Endothelial cell of umbilical vein (primary cell): ENCODE data around the gene ZMIZ1. TPM values are rescaled to one million over a fixed set of nuclear protein-coding genes. Genes with fewer than 3 reads are reported as not detected.

Source experiments
- BruUV-seq: library from RNA; stranded (reverse); fragments of 400-500 nt; replicated peaks from 2 replicates; lab custom pipeline; 2021; lab: Mats Ljungman, UMichigan
- CTCF ChIA-PET: fragments of 300-600, 350-600 bp; sonication (Branson Sonifier 250); formaldehyde crosslinking; loops from one replicate; lab custom pipeline; 2021; ENCODE audit warnings: antibody characterized with exemption, inconsistent platforms; lab: Charles Lee
- POLR2A ChIA-PET: fragments of 300-600, 350-600 bp; sonication (Branson Sonifier 250); formaldehyde crosslinking; loops from one replicate; lab custom pipeline; 2021; ENCODE audit warnings: antibody characterized with exemption, inconsistent platforms; lab: Charles Lee
- DNase-seq: peaks from one replicate; pipeline ENCODE4 v3.0.0-alpha.2; 2011; ENCODE audit warnings: low read depth, low spot score
- FAIRE-seq: peaks from 2 replicates; lab custom pipeline; 2011; peaks lifted over from hg19 to GRCh38; lab: Jason Lieb, UNC
- H2AFZ ChIP-seq: 2 replicates; pipeline ENCODE4 v1.6.0; 2012; ENCODE audit warnings: low read depth, low read length, control low read depth, inconsistent platforms
- H3K27ac ChIP-seq: 2 replicates; pipeline ENCODE4 v1.5.1; 2011; ENCODE audit warnings: low read depth, mild to moderate bottlenecking, control low read depth, low read length, moderate library complexity; ENCODE audit not compliant: insufficient read depth
- H3K27me3 ChIP-seq, 2 experiments: 2 replicates each; pipeline versions ENCODE4 v1.6.0 to v1.6.1; 2011; ENCODE audit warnings: low read length in 2 of 2, mixed read lengths in 1 of 2; ENCODE audit not compliant: control insufficient read depth in 2 of 2, insufficient read depth in 2 of 2
- H3K36me3 ChIP-seq, 2 experiments: 2 replicates in 1 of 2; 3 replicates in 1 of 2; pipeline ENCODE4 v1.5.1; 2011; ENCODE audit warnings: low read length in 2 of 2, mild to moderate bottlenecking in 1 of 2, moderate library complexity in 1 of 2; ENCODE audit not compliant: control insufficient read depth in 2 of 2, insufficient read depth in 2 of 2; ENCODE audit errors: extremely low read depth in 1 of 2
- H3K4me1 ChIP-seq: 3 replicates; pipeline ENCODE4 v1.5.1; 2011; ENCODE audit warnings: mild to moderate bottlenecking, low read length; ENCODE audit not compliant: control insufficient read depth, insufficient read depth; ENCODE audit errors: extremely low read depth
- H3K4me2 ChIP-seq: 2 replicates; pipeline ENCODE4 v1.6.1; 2011; ENCODE audit warnings: low read length, control low read depth, mixed read lengths; ENCODE audit not compliant: insufficient read depth
- H3K4me3 ChIP-seq, 3 experiments: fragments of 200-600 bp in 1 of 3; sonication (generic), shearing (Covaris generic) in 1 of 3; replicated peaks in 1 of 3; 2 replicates each; pipeline ENCODE4 v1.5.1; 2011 to 2016; ENCODE audit warnings: control low read depth in 3 of 3, low read length in 3 of 3, mild to moderate bottlenecking in 2 of 3, inconsistent platforms in 1 of 3, low read depth in 1 of 3, moderate library complexity in 1 of 3; ENCODE audit not compliant: insufficient read depth in 1 of 3
- H3K79me2 ChIP-seq: 2 replicates; pipeline ENCODE4 v1.6.0; 2012; ENCODE audit warnings: low read length, inconsistent platforms; ENCODE audit not compliant: control insufficient read depth, insufficient read depth
- H3K9ac ChIP-seq: replicated peaks from 2 replicates; pipeline ENCODE3; 2011; ENCODE audit warnings: low read length, control low read depth; ENCODE audit not compliant: insufficient read depth; ENCODE audit errors: extremely low read depth
- H3K9me1 ChIP-seq: replicated peaks from 3 replicates; pipeline ENCODE4 v1.6.0; 2011; ENCODE audit warnings: mild to moderate bottlenecking, low read length; ENCODE audit not compliant: control insufficient read depth, insufficient read depth; ENCODE audit errors: extremely low read depth
- H3K9me3 ChIP-seq: replicated peaks from 2 replicates; pipeline ENCODE4 v1.5.1; 2012; ENCODE audit warnings: low read length, inconsistent platforms; ENCODE audit not compliant: control insufficient read depth, insufficient read depth
- H4K20me1 ChIP-seq: replicated peaks from 2 replicates; pipeline ENCODE3; 2011; ENCODE audit warnings: mild to moderate bottlenecking, low read length; ENCODE audit not compliant: control insufficient read depth, insufficient read depth; ENCODE audit errors: extremely low read depth
- EZH2 ChIP-seq: IDR thresholded peaks from 2 replicates; pipeline ENCODE4 v1.6.1; 2012; ENCODE audit warnings: borderline replicate concordance, low read depth, mild to moderate bottlenecking, moderate library complexity, low read length, inconsistent platforms; ENCODE audit not compliant: severe bottlenecking
- FOS ChIP-seq: IDR thresholded peaks from 2 replicates; pipeline ENCODE4 v1.6.1; 2011; ENCODE audit warnings: mild to moderate bottlenecking, low read length, moderate library complexity, borderline replicate concordance; ENCODE audit not compliant: insufficient read depth
- GATA2 ChIP-seq: IDR thresholded peaks from 2 replicates; pipeline ENCODE4 v1.7.0; 2011; ENCODE audit warnings: low read depth, mild to moderate bottlenecking, moderate library complexity, mixed read lengths, low read length; ENCODE audit not compliant: insufficient read length, insufficient read depth
- JUN ChIP-seq: IDR thresholded peaks from 2 replicates; pipeline ENCODE4 v1.6.1; 2011; ENCODE audit warnings: borderline replicate concordance, low read depth; ENCODE audit not compliant: insufficient read length, insufficient read depth
- MAX ChIP-seq: IDR thresholded peaks from 2 replicates; pipeline ENCODE4 v1.6.1; 2011; ENCODE audit not compliant: insufficient read depth, insufficient read length
- POLR2A ChIP-seq: IDR thresholded peaks from 2 replicates; pipeline ENCODE4 v1.6.1; 2012; ENCODE audit warnings: low read depth, mild to moderate bottlenecking, control low read depth, low read length
- POLR2AphosphoS5 ChIP-seq: IDR thresholded peaks from 2 replicates; pipeline ENCODE4 v1.6.1; 2012; ENCODE audit warnings: low read depth, mild to moderate bottlenecking, control low read depth, low read length, moderate library complexity; ENCODE audit not compliant: insufficient read depth
- dilution Hi-C: fragments of 300-500 bp; cut with MboI; formaldehyde crosslinking; loops from one replicate; pipeline ENCODE4 v1.15.0; 2019; ENCODE audit warnings: low sequenced_read_pairs; ENCODE audit not compliant: extremely low pct_ligation_motif_present
- intact Hi-C: fragments of 100-400 bp; cut with micrococcal nuclease; formaldehyde crosslinking; loops from one replicate; pipeline ENCODE4 v1.10.0; 2022
- polyA plus RNA-seq, 4 experiments: library from polyadenylated mRNA; depleted of rRNA in 3 of 4; stranded (reverse) in 3 of 4; unstranded in 1 of 4; fragments of >200 nt; gene quantifications; 2 replicates each; pipeline versions ENCODE4 v1.2.1 to v1.2.3, GENCODE V29; 2011 to 2012; ENCODE audit warnings: missing spikeins in 1 of 4
- total RNA-seq: library from RNA; stranded (reverse); gene quantifications from 2 replicates; pipeline ENCODE4 v1.2.3, GENCODE V29; 2021
- TF ChIP-seq, protein P1 (sequence below), 2 donors: IDR thresholded peaks; 1 replicate in 1 of 2; 2 replicates in 1 of 2; pipeline ENCODE4 v1.5.1; 2011; ENCODE audit warnings: low read length in 2 of 2, mild to moderate bottlenecking in 2 of 2, moderate library complexity in 2 of 2, control low read depth in 1 of 2, inconsistent platforms in 1 of 2, low read depth in 1 of 2; ENCODE audit not compliant: insufficient read depth in 1 of 2; ENCODE audit errors: extremely low read depth in 1 of 2

ZMIZ1 gene
- total and polyA plus RNA-seq, 2 donors (not counting 3 experiments of a cell fraction or from before 2014, with no cell fraction given), result 12.5 to 46.7 TPM

DNA sequence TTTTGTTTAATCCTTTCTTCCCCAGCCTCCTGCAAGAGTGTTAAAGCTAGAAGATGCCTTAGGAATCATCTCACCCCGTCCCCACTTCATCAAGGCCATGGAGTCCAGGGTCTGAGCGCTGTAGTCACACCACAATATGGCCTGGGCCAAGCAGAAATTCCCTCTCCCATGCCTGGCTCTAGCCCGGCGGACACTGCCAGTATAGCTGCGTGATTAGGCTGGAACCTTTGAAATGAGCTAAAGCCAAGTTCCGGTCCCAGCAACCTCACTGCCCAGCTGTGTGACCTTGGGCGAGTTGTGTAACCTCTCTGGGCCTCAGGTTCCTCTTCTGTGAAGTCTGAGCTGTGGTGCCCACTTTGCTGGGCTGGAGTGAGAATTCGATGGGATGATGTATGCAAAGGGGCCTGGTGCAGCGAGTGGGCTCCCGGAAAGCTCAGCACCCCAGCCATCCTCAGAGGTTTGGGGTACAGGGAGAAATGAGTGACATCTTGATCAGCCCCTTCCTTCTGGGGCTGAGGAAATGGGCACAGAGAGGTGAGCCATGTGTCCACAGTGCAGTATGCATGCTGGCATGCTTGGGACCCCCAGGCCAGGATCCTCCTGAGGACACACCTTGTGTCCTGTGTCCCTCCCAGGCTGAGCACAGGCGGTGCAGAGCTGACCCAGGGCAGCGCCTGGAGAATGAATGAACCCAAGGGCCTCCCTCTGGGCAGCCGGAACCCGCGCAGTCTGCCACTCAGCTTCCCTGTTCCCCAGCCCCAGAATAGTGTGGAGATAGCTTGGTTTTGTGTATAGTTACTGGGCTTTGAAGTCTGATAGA, 118.6 kb downstream of the ZMIZ1 start:
- POLR2A ChIA-PET, result no interaction called here
- H4K20me1 ChIP-seq, result no peaks in the 10 kb centered on the region
- CTCF ChIA-PET, result interaction anchor here (1.6 kb wide), 1 partner anchor 8 kb away, joined by 6 read pairs; no protein-coding TSS in a partner anchor
- H3K4me3 ChIP-seq, result no peak overlapping the region
- TF ChIP-seq JUN (no peak), POLR2AphosphoS5 (no peak), GATA2 (no peak), EZH2 (no peak), FOS (no peak), MAX (no peak), POLR2A (no peak)
- TF ChIP-seq, protein P1, sequence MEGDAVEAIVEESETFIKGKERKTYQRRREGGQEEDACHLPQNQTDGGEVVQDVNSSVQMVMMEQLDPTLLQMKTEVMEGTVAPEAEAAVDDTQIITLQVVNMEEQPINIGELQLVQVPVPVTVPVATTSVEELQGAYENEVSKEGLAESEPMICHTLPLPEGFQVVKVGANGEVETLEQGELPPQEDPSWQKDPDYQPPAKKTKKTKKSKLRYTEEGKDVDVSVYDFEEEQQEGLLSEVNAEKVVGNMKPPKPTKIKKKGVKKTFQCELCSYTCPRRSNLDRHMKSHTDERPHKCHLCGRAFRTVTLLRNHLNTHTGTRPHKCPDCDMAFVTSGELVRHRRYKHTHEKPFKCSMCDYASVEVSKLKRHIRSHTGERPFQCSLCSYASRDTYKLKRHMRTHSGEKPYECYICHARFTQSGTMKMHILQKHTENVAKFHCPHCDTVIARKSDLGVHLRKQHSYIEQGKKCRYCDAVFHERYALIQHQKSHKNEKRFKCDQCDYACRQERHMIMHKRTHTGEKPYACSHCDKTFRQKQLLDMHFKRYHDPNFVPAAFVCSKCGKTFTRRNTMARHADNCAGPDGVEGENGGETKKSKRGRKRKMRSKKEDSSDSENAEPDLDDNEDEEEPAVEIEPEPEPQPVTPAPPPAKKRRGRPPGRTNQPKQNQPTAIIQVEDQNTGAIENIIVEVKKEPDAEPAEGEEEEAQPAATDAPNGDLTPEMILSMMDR (IDR thresholded peaks at IDR 0.05; ENCODE audit: extremely low read depth in 1 of 2, insufficient read depth in 1 of 2, low read depth in 1 of 2, low read length in 2 of 2), result no peak
- H3K9me3 ChIP-seq, result no peaks in the 10 kb centered on the region
- H3K27ac ChIP-seq, result no peak overlapping the region
- intact Hi-C loops, result no loop called here
- FAIRE-seq (no peak), DNase-seq (no peak)
- H3K4me2 ChIP-seq, result no peak overlapping the region
- peaks cover 0 to 2% of the 10 kb centered on the region in 2 experiments for H3K36me3 ChIP-seq
- BruUV-seq, result no TSS peak
- H3K9ac ChIP-seq, result no peak overlapping the region
- no peaks in the 10 kb centered on the region for H3K27me3 ChIP-seq
- no peaks in the 10 kb centered on the region for H3K9me1 ChIP-seq
- peaks cover 26% of the 10 kb centered on the region for H3K4me1 ChIP-seq
- H3K79me2 ChIP-seq, result no peaks in the 10 kb centered on the region
- no peak overlapping the region for H2AFZ ChIP-seq
- dilution Hi-C loops, result no loop called here
